Cerebellar nuclear complex (tissue), 1 donor: Measurements from ENCODE around the gene UGT2B17.
"Not testable (repeated sequence)": the region's sequence is repeated elsewhere in the genome, so short reads cannot be mapped to it uniquely, and the experiment has no call there.

Experiments used
- DNase-seq, 2 experiments: peaks; one replicate each; lab custom pipeline; 2025; lab: John Stamatoyannopoulos, UW

The UGT2B17 gene

DNA sequence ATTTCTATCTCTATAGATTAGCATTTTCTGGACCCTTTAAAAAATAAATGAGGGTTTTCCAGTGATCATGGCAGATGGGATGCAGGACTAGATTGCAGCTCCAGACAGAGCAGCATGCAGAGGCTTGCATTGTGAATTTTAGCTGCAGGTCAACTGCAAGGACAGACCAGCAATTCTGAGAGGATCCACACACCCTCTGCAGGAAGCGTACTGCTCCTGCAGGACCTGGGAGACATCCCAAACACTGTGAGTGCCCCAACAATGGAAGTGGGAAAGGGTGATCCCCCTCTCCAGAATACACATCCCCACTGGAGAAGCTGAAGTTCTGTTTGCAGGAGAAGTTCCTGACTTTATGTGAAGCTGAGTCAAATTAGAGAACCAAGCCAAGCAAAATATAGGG, 7.1 kb downstream of the UGT2B17 start:
- not testable (repeated sequence) for DNase-seq

DNA sequence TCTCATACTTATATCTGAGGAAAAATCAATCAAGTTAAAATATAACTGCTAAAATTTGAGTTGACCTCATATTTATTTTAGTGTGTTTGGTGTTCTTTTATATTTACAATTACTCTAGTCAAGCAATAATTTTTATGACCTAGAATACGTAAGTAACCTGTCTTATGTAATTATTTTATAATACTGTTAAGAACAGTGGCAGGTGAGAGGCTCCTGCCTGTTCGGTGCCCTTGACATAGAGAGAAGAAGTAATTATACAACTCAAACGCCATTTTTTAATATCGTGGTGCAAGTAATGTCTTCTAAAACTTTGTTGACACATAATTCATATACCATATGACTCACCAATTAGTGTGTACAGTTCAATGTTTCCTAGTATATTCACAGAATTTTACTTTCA, 7.6 kb downstream of the UGT2B17 start:
- DNase-seq, result not testable (repeated sequence)

DNA sequence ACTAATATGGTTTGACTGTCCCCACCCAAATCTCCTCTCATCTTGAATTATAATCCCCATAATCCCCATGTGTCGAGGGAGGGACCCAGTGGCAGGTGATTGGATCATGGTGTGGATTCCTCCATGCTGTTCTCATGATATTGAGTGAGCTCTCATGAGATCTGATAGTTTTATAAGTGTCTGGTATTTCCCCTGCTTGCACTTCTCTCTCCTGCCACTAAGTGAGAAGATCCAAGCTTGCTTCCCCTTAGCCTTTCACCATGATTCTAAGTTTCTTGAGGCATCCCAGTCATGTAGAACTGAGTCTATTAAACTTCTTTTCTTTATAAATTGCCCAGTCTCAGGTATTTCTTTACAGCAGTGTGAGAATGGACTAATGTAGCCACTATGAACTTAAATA, 9.8 kb downstream of the UGT2B17 start:
- DNase-seq, result not testable (repeated sequence)

DNA sequence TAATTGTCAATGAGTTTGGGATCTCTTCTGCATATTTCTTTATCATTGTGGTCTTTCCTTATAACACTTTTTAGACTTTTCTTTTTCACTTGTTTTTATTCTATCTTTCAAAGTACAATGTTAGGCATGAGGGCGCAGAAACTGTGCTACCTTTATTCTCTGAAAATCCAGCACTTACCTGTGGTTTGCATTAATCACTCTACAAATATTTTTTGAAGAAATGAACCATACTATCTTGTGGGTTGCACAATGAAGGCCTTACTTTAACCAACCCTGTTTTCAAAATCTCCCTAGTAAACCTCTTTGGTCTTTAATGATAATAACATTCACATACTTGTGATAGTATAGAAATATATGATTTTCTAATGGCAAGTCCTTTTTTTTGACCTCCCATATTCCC, 11.0 kb downstream of the UGT2B17 start:
- not testable (repeated sequence) for DNase-seq

DNA sequence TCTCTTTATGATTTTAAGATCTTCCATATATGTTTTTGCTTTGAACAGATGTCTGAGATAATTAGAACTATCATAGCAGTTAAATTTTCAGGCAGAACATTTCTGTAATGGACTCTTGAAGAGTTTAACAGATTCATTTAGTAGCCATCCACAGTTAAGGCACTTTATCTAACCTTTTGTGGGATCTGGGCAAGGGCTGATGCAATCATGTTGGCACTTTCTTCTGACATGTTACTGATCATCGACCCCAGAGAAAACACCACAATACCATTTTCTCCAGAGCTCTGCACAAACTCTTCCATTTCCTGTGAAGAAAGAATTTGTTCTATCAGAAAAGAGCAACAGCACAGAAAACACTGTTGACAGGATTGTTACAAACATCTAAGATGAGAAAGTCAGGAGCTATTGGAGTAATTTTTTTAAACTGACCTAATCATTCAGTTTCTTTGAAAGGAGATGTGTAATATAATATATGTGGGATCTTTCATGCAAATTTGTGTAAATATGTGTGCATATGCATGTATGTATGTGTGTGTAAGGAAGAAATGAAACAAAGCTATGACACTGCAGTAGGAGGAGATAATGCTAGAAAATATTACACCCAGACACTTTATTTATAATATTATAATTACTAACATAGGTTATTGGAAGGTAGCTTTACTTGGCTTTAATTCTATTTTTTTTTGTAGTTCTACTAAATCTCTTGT, 15.6 kb downstream of the UGT2B17 start:
- not testable (repeated sequence) for DNase-seq

DNA sequence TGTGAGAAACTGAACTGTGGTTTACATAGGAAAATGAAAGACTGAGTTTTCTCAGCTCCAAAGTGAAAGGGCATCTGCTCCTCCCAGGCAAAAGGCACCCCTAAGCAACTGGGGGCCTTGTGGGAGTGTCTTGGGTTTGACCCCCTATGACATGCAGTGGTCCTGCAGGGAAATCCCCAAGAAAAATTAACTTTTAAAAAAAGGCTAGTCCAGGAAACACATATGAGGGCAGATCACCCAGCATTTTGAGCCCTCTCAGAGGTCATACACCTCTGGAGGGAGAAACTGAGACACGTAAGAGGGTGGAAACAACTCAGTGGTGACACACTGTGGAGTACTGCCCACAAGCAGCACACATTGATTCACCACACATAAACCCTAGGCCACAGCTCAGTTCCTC, 22.3 kb downstream of the UGT2B17 start:
- not testable (repeated sequence) for DNase-seq

DNA sequence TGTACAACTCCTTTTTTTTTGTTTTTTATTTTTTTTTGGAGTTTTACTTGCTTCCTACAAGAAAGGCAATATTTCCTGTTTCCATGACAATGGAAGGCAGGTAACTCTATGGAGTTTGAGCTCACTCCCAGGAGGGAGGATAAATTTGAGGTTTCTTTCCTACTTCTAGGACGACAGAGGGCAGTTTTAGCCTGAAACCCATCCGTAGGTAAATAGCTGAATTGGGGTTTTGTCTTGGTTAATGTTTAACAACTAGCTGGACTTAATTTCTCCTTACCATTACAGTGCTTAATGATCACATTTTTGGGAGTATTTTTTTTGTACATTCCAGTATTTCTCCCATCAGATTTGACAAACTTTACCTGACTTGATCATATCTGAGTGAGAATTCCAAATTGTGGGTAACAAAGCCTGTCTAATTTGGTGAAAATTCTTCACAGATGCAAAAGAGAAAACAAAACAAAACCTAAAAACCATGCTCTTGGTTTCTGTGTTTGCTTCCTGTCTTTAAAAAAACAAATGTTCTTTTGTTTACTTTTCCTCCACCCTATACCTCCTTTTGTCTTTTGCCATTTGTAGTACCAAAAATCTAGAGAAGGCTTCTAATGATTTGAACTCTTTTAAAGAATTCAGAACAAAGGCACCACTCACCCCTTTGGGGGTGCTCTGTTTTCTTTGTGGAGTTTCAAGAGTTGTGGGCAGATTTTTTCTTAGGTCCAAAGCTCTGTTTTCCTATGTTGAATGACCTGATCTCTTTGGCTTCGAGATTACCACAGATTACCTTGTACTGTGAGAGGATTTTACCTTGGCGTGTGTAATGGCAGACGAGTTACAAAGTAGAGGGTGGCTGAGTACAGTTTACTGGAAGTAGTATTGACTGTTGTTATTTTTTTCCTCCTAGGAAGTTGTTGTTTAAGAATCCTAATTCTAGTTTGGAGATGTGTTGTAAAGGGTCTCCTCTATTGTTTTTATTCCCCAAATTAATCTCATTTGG, 23.0 kb downstream of the UGT2B17 start:
- DNase-seq, result not testable (repeated sequence)

DNA sequence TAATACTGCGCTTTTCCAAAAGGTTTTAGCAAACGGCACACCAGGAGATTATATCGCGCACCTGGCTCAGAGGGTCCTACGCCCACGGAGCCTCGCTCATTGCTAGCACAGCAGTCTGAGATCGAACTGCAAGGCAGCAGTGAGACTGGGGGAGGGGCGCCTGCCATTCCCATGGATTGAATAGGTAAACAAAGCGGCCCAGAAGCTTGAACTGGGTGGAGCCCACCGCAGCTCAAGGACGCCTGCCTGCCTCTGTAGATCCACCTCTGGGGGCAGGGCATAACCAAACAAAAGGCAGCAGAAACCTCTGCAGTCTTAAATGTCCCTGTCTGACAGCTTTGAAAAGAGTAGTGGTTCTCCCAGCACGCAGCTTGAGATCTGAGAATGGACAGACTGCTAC, 33.4 kb downstream of the UGT2B17 start:
- not testable (repeated sequence) for DNase-seq

DNA sequence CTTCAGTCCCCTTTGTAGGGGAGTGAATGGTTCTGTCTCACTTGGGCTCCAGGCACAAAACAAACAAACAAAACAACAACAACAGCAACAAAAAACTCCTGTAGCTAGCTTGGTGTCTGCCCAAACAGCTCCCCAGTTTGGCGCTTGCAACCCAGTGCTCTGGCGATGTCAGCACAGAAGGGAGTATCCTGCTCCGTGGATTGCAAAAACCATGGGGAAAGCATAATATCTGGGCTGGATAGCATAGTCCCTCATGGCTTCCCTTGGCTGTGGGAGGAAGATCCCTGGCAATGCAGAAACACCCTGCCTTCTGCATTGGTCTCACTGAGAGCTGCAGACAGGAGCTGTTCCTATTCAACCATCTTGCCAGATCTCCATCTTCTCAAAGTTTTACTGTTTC, 39.7 kb downstream of the UGT2B17 start:
- DNase-seq, result no peak

DNA sequence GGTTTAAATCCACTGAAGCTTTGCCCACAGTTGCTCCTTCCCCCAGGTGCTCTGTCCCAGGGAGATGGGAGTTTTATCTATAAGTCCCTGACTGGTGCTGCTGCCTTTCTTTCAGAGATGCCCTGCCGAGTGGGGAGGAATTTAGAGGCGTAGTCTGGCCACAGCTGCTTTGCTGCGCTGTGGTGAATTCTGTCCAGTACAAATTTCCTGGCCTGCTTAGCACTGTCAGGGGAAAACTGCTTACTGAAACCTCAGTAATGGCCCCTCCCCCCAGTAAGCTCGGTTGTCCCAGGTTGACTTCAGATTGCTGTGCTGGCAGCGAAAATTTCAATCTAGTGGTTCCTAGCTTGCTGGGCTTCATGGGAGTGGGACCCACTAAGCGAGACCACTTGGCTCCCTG, 40.1 kb downstream of the UGT2B17 start:
- no peak for DNase-seq

DNA sequence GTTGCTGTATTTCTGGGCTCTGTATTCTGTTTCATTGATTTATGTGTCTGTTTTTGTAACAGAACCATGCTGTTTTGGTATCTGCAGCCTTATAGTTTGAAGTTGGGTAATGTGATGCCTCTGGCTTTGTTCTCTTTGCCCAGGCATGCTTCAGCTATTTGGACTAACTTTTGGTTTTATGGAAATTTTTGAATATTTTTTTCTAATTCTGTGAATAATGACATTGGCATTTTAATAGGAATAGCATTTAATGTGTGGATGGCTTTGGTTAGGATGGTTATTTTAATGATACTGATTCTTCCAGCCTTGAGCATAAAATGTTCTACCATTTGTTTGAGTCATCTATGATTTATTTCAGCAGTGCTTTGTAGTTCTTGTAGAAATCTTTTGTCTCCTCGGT, 53.9 kb downstream of the UGT2B17 start:
- DNase-seq, result not testable (repeated sequence)

DNA sequence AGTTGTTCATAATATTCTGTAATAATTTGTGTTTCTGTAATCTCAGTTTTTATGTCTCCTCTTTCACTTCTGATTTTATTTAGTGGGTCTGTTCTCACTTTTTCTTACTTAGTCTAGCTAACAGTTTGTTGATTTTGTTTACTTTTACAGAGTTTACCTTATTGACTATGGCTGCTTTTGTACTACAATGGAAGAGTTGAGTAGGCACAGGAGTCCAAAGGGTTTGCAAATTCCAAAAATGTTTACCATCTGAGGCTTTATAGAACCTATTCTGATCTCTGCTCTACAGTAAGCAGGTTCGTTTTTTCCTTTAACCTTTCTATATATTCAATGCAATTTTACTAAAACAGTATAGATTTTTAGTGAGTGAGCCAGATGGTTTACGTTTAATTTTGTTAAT, 55.1 kb downstream of the UGT2B17 start:
- DNase-seq, result no peak

DNA sequence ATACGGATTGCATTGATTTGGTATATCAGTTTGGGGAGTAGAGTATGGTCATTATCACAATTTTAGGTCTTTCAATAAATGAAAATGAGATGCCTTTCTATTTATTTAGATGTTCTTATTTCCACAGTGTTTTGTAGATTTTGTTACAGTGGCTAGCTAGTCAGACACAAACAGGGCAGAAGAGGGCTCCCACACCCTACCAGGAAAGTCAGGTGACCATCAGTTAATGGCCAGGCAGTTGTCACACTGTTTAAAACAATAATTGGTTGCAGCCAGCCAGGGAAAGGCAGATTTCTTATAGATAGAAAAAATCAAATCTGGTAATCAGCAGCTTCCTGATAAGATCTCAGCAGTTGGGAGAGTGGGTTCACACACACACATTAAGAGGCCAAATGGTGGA, 57.2 kb downstream of the UGT2B17 start:
- no peak for DNase-seq

DNA sequence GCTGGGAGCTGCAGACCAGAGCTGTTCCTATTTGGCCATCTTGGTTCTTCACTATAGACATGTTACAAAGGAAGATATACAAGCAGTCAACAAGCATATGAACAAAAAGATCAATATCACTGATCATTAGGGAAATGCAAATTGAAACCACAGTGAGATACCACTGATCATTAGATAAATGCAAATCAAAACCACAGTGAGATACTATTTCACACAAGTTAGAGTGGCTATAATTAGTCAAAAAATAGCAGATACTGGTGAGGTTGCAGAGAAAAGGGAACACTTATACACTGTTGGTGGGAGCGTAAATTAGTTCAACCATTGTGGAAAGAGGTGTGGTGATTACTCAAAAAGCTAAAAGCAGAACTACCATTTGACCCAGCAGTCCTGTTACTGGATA, 70.7 kb downstream of the UGT2B17 start:
- not testable (repeated sequence) for DNase-seq

DNA sequence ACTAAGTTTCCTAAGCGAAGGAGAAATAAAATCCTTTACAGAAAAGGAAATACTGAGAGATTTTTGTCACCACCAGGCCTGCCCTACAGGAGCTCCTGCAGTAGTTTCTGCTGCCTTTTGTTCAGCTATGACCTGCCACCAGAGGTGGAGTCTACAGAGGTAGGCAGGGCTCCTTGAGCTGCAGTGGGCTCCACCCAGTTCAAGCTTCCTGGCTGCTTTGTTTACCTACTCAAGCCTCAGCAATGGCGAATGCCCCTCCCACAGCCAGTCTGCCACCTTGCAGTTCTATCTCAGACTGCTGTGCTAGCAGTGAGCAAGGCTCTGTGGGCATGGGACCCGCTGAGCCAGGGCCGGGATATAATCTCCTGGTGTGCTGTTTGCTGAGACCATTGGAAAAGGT, 71.3 kb downstream of the UGT2B17 start:
- not testable (repeated sequence) for DNase-seq

DNA sequence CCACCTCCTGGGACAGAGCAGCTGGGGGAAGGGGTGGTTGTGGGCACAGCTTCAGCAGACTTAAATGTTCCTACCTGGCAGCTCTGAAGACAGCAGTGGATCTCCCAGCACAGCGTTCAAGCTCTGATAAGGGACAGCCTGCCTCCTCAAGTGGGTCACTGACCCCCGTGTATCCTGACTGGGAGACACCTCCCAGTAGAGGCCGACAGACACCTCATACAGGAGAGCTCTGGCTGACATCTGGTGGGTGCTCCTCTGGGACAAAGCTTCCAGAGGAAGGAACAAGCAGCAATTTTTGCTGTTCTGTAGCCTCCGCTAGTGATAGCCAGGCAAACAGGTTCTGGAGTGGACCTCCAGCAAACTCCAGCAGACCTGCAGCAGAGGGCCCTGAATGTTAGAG, 72.7 kb downstream of the UGT2B17 start:
- DNase-seq, result not testable (repeated sequence)

DNA sequence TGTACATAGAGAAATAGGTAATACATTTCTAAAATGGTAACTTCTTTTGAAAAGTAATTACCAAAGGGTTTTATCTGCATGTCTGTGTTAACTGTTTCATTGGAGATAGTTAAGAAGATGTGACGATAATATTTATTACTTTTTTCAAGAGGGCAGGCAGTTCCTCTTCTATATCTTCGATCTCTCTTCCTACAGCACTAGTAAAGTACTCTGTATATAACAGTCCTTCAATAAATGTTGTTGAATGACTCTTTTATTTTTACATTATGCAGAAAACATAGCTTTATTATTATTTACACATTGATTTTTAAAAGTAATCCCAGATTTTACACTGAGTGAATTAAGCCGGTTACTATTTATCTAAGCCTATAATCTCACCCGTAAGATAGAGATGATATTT, 77.1 kb downstream of the UGT2B17 start:
- DNase-seq, result no peak

DNA sequence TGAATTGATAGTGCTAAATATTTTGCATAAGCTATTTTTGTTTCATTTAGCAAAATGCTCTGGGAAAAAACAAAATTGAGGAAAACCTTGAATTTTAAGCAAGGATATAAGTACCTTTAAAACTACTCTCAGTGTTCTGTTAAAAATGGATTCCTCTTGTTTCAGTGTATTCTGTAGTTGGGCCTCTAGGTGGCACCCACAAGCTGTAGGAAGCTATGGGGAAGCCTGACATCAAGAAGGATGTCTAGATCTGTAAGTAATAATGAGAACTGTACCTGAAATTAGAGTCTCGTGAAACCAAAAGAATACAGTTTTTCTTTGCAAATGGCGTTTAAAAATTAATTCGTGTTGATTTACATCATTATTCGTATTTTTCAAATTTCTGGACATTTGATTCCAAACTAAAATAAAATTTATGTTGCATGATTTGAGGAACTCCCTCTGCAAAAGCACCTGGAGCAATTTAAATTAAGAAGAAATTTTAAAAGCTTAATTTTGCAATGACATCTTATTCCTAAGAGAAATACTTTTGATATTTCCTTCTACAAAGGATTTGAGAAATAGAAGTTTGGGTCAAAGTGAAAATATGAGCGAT, 77.6 kb downstream of the UGT2B17 start:
- DNase-seq, result no peak

DNA sequence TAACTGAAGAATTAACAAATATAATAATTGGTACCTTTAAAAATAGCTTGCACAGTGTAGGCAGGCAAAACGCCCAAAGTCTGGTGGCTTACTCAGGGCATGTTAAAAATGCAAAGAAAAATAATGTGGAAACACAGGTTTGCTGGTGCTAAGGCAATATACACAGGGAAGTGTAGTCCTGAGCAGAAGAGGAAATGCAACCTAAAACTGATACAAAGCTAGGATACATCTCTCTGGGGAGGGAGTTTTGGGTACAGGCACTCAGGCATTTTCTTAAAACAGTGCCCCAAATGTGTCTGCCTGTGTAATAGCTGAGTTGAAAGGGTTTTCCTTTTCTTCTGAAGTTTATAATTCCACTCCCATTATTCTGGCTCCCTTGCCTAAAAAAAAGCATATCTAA, 81.4 kb downstream of the UGT2B17 start:
- no peak for DNase-seq

DNA sequence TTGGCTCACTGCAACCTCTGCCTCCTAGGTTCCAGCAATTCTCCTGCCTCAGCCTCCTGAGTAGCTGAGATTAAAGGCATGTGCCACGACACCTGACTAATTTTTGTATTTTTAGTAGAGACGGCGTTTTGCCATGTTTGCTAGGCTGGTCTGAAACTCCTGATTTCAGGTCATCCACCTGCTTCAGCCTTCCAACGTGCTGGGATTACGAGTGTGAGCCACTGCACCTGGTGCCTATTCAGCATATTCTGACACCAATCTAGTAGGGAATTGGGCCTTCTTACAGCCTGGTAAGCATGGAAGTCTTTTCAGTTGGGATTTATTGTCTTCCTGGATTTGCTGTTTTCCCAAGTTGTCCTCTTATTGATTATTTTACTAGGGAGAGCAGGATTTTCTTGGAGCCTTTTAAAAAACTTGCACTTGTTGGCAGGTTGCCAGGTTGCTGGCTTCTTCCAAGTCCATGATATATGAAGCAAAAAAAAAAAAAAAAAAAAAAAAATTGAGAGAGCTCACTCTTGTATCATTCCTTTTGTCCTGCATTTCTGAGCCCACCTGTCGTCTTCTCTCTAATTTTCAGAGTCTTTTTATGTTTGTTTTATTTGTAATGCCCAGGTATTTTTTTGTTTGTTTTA, 85.2 kb downstream of the UGT2B17 start:
- no peak for DNase-seq

DNA sequence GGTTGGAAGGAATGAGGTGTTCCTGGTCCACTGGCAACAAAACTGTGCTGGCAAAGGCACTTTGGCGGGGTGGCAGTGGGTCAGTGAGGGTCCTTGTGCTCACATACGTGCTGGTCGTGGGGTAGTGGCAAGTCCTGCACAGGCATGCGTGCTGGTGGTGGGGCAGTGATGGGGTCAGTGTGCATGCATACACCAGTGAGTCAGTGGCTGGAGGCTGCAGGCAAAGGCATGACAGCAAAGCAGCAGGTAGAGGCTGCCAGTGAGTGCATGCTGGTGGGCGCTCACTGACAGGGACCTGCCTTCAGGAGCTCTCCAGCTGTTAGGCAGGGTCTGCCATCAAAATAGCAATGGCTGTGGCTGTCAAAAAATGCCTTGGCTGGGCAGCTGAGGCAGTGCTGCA, 86.8 kb downstream of the UGT2B17 start:
- DNase-seq, result no peak
